HUDEP-2 (cell line): ENCODE data around the gene ZFP69B.

ENCODE experiments used
- DNase-seq, 76 experiments: peaks; one replicate each; lab custom pipeline; 2025; ENCODE audit not compliant: unreplicated experiment in 76 of 76; lab: John Stamatoyannopoulos, UW

The ZFP69B gene

GRCh38 chr1:40449684-40450494 lies at the start of gene ZFP69B:
ZFP69B (plus strand) TSS chr1:40450476; CDS start chr1:40450962, 486 bp downstream.
- peak in 74 of 76 experiments; percentile 9 to 93 (median 79) for DNase-seq

GRCh38 chr1:40401473-40402201 lies 48.6 kb upstream of the ZFP69B start:
- DNase-seq: no peak

- DNase-seq: peak in 30 of 76 experiments; percentile 2 to 55 (median 27)
Observed at GRCh38 chr1:40404670-40405462, 45.4 kb upstream of the ZFP69B start.

- no peak for DNase-seq
Observed at GRCh38 chr1:40405812-40406211, 44.5 kb upstream of the ZFP69B start.

- DNase-seq: no peak
Observed at GRCh38 chr1:40407453-40407852, 42.8 kb upstream of the ZFP69B start.

GRCh38 chr1:40409467-40409866 lies 40.8 kb upstream of the ZFP69B start:
- DNase-seq: no peak

GRCh38 chr1:40411294-40411693 lies 39.0 kb upstream of the ZFP69B start:
- no peak for DNase-seq

GRCh38 chr1:40411843-40412242 lies 38.4 kb upstream of the ZFP69B start:
- DNase-seq: no peak

GRCh38 chr1:40413527-40414252 lies 36.6 kb upstream of the ZFP69B start:
- DNase-seq: no peak

- DNase-seq: no peak
Observed at GRCh38 chr1:40414331-40414730, 35.9 kb upstream of the ZFP69B start.

GRCh38 chr1:40416709-40417108 lies 33.6 kb upstream of the ZFP69B start:
- no peak for DNase-seq

- DNase-seq: no peak
Observed at GRCh38 chr1:40421431-40422384, 28.6 kb upstream of the ZFP69B start.

- DNase-seq: no peak
Observed at GRCh38 chr1:40422630-40423263, 27.5 kb upstream of the ZFP69B start.

GRCh38 chr1:40423264-40423642 lies 27.0 kb upstream of the ZFP69B start:
- no peak for DNase-seq

GRCh38 chr1:40423951-40424618 lies 26.2 kb upstream of the ZFP69B start:
- DNase-seq: no peak

GRCh38 chr1:40425198-40425597 lies 25.1 kb upstream of the ZFP69B start:
- DNase-seq: no peak

- no peak for DNase-seq
Observed at GRCh38 chr1:40431385-40431784, 18.9 kb upstream of the ZFP69B start.

- DNase-seq: no peak
Observed at GRCh38 chr1:40432644-40433390, 17.5 kb upstream of the ZFP69B start.
